HEK293 (cell line): ENCODE data around the gene DOCK4.

Source experiments
- CTCF ChIA-PET: fragments of 350-600 bp; formaldehyde crosslinking; extraction: SDS; loops from one replicate; lab custom pipeline; 2021; ENCODE audit warnings: antibody characterized with exemption; lab: Yijun Ruan, JAX
- POLR2A ChIA-PET: fragments of 300-600 bp; formaldehyde crosslinking; extraction: SDS; loops from one replicate; lab custom pipeline; 2020; ENCODE audit warnings: antibody characterized with exemption, inconsistent platforms; lab: Yijun Ruan, JAX
- H3K27ac ChIP-seq: fragments of 200-500 bp; sonication (Bioruptor generic); 2 replicates; pipeline ENCODE4 v1.5.1; 2014; ENCODE audit warnings: low read depth, low read length, control low read depth, inconsistent platforms; ENCODE audit errors: extremely low read depth
- H3K36me3 ChIP-seq, 2 experiments: fragments of 200-500 bp in 1 of 2; sonication (Bioruptor generic) in 1 of 2; 1 replicate in 1 of 2; 2 replicates in 1 of 2; pipeline ENCODE4 v1.5.1; 2014 to 2017; ENCODE audit warnings: inconsistent platforms in 2 of 2, low read length in 2 of 2; ENCODE audit not compliant: control insufficient read depth in 2 of 2, insufficient read depth in 1 of 2
- H3K4me1 ChIP-seq: fragments of 200-500 bp; sonication (Bioruptor generic); 2 replicates; pipeline ENCODE4 v1.5.1; 2014; ENCODE audit warnings: mild to moderate bottlenecking, low read length, inconsistent platforms; ENCODE audit not compliant: control insufficient read depth, insufficient read depth
- H3K4me3 ChIP-seq: 2 replicates; pipeline ENCODE4 v1.5.1; 2011; ENCODE audit warnings: low read depth, mild to moderate bottlenecking, control low read depth, low read length, moderate library complexity
- H3K9me3 ChIP-seq: fragments of 200-500 bp; sonication (Bioruptor generic); 2 replicates; pipeline ENCODE4 v1.5.1; 2014; ENCODE audit warnings: low read depth, low read length, inconsistent platforms; ENCODE audit not compliant: control insufficient read depth, insufficient read depth
- GLI2 ChIP-seq: fragments of 450-650 bp; formaldehyde crosslinking; IDR thresholded peaks from 2 replicates; pipeline ENCODE4; 2017; ENCODE audit warnings: missing biosample characterization, missing genetic modification characterization, low read depth, borderline replicate concordance
- KLF16 ChIP-seq: fragments of 450-650 bp; formaldehyde crosslinking; IDR thresholded peaks from 2 replicates; pipeline ENCODE4 v1.5.1; 2017; ENCODE audit warnings: missing biosample characterization, missing genetic modification characterization
- RBAK ChIP-seq: fragments of 450-650 bp; formaldehyde crosslinking; IDR thresholded peaks from 2 replicates; pipeline ENCODE4 v1.5.1; 2016; ENCODE audit warnings: missing biosample characterization, missing genetic modification characterization
- TCF7L2 ChIP-seq: IDR thresholded peaks from 2 replicates; pipeline ENCODE4 v1.6.1; 2011; ENCODE audit warnings: low read depth, mild to moderate bottlenecking, inconsistent platforms, low read length, moderate library complexity, borderline replicate concordance
- ZBTB49 ChIP-seq: fragments of 450-650 bp; formaldehyde crosslinking; IDR thresholded peaks from 2 replicates; pipeline ENCODE4 v1.5.1; 2016; ENCODE audit warnings: missing biosample characterization, missing genetic modification characterization, low read depth
- ZBTB8A ChIP-seq: fragments of 450-650 bp; formaldehyde crosslinking; IDR thresholded peaks from 2 replicates; pipeline ENCODE4 v1.5.1; 2016; ENCODE audit warnings: missing biosample characterization, missing genetic modification characterization
- ZEB2 ChIP-seq: fragments of 450-650 bp; formaldehyde crosslinking; IDR thresholded peaks from 2 replicates; pipeline ENCODE4 v1.5.1; 2016; ENCODE audit warnings: missing biosample characterization, missing genetic modification characterization
- ZNF112 ChIP-seq: fragments of 450-650 bp; formaldehyde crosslinking; IDR thresholded peaks from 2 replicates; pipeline ENCODE4 v1.5.0; 2017; ENCODE audit warnings: missing biosample characterization, missing genetic modification characterization
- ZNF132 ChIP-seq: fragments of 450-650 bp; formaldehyde crosslinking; IDR thresholded peaks from 2 replicates; pipeline ENCODE4 v1.5.1; 2017; ENCODE audit warnings: missing biosample characterization, missing genetic modification characterization, borderline replicate concordance
- ZNF280D ChIP-seq: fragments of 450-650 bp; formaldehyde crosslinking; IDR thresholded peaks from 2 replicates; pipeline ENCODE4 v1.5.1; 2016; ENCODE audit warnings: missing biosample characterization, missing genetic modification characterization
- ZNF335 ChIP-seq: fragments of 450-650 bp; formaldehyde crosslinking; conservative IDR thresholded peaks from 2 replicates; pipeline ENCODE4 v1.5.1; 2016; ENCODE audit warnings: missing biosample characterization, missing genetic modification characterization
- ZNF350 ChIP-seq: fragments of 450-650 bp; formaldehyde crosslinking; IDR thresholded peaks from 2 replicates; pipeline ENCODE4 v1.5.0; 2017; ENCODE audit warnings: missing biosample characterization, mild to moderate bottlenecking, missing genetic modification characterization
- ZNF398 ChIP-seq: fragments of 450-650 bp; formaldehyde crosslinking; IDR thresholded peaks from 2 replicates; pipeline ENCODE4 v1.5.1; 2017; ENCODE audit warnings: missing biosample characterization, missing genetic modification characterization
- ZNF423 ChIP-seq: fragments of 450-650 bp; formaldehyde crosslinking; IDR thresholded peaks from 2 replicates; pipeline ENCODE4 v1.5.1; 2016; ENCODE audit warnings: missing biosample characterization, missing genetic modification characterization
- ZNF433 ChIP-seq: fragments of 450-650 bp; formaldehyde crosslinking; IDR thresholded peaks from 2 replicates; pipeline ENCODE4 v1.5.1; 2016; ENCODE audit warnings: missing biosample characterization, missing genetic modification characterization, low read depth
- ZNF596 ChIP-seq: fragments of 450-650 bp; IDR thresholded peaks from 2 replicates; pipeline ENCODE4 v1.5.0; 2018; ENCODE audit warnings: missing biosample characterization, mild to moderate bottlenecking, missing genetic modification characterization, moderate library complexity
- ZNF768 ChIP-seq: fragments of 450-650 bp; formaldehyde crosslinking; IDR thresholded peaks from 2 replicates; pipeline ENCODE4 v1.5.1; 2018; ENCODE audit warnings: missing biosample characterization, mild to moderate bottlenecking, missing genetic modification characterization
- ZNF791 ChIP-seq: fragments of 450-650 bp; formaldehyde crosslinking; IDR thresholded peaks from 2 replicates; pipeline ENCODE4 v1.5.1; 2016; ENCODE audit warnings: missing biosample characterization, missing genetic modification characterization
- TF ChIP-seq, protein P1 (sequence below): fragments of 450-650 bp; formaldehyde crosslinking; conservative IDR thresholded peaks from 2 replicates; pipeline ENCODE4 v1.5.1; 2016; ENCODE audit warnings: low read depth, missing biosample characterization, missing genetic modification characterization
- TF ChIP-seq, protein P2 (sequence below): fragments of 450-650 bp; formaldehyde crosslinking; IDR thresholded peaks from 2 replicates; pipeline ENCODE4 v1.5.1; 2016; ENCODE audit warnings: missing biosample characterization, missing genetic modification characterization

The DOCK4 gene

DNA sequence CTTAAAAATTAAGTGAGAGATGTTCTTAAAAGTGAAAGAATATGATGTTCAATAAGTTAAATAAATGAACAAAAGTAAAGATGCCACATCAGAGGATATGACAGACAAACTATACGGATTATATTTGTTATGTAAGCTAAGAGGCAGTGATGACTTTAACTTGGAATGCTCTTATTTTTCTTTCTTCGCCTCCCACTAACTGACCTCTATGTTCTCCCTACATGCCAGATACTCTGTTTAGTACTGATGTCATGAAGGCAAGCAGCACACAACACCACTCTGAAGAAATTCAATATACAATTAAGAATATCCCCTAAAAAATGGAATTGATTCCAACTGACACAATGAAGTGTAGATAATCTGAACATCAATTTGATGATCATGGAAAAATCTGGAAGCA lies 223.4 kb downstream of the DOCK4 start:
- CTCF ChIA-PET: no interaction called here
- Histone ChIP-seq H3K27ac (no peak overlapping the region), H3K4me1 (no peaks in the 10 kb centered on the region), H3K9me3 (no peaks in the 10 kb centered on the region), H3K4me3 (no peak overlapping the region), H3K36me3 (peaks cover 0 to 3% of the 10 kb centered on the region in 2 experiments; a peak in 1 of 3 replicates)
- TF ChIP-seq KLF16: no peak
- TF ChIP-seq ZNF768 (tag by site-specific recombination): no peak
- TF ChIP-seq ZNF433 (tag by site-specific recombination): no peak
- TF ChIP-seq ZNF423: no peak
- TF ChIP-seq, protein P1, sequence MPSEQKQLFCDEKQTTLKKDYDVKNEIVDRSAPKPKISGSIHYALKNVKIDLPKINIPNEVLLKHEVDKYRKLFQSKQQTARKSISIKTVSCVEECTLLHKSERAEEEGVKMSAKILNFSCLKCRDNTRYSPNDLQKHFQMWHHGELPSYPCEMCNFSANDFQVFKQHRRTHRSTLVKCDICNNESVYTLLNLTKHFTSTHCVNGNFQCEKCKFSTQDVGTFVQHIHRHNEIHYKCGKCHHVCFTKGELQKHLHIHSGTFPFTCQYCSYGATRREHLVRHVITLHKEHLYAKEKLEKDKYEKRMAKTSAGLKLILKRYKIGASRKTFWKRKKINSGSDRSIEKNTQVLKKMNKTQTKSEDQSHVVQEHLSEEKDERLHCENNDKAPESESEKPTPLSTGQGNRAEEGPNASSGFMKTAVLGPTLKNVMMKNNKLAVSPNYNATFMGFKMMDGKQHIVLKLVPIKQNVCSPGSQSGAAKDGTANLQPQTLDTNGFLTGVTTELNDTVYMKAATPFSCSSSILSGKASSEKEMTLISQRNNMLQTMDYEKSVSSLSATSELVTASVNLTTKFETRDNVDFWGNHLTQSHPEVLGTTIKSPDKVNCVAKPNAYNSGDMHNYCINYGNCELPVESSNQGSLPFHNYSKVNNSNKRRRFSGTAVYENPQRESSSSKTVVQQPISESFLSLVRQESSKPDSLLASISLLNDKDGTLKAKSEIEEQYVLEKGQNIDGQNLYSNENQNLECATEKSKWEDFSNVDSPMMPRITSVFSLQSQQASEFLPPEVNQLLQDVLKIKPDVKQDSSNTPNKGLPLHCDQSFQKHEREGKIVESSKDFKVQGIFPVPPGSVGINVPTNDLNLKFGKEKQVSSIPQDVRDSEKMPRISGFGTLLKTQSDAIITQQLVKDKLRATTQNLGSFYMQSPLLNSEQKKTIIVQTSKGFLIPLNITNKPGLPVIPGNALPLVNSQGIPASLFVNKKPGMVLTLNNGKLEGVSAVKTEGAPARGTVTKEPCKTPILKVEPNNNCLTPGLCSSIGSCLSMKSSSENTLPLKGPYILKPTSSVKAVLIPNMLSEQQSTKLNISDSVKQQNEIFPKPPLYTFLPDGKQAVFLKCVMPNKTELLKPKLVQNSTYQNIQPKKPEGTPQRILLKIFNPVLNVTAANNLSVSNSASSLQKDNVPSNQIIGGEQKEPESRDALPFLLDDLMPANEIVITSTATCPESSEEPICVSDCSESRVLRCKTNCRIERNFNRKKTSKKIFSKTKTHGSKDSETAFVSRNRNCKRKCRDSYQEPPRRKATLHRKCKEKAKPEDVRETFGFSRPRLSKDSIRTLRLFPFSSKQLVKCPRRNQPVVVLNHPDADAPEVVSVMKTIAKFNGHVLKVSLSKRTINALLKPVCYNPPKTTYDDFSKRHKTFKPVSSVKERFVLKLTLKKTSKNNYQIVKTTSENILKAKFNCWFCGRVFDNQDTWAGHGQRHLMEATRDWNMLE (tag by site-specific recombination): no peak
- TF ChIP-seq ZEB2: no peak
- no peak for TF ChIP-seq ZNF791 (tag by site-specific recombination)
- TF ChIP-seq ZNF398 (tag by site-specific recombination): no peak
- TF ChIP-seq ZNF280D: no peak
- POLR2A ChIA-PET: no interaction called here

GRCh38 chr7:111982133-111982532 lies 224.1 kb downstream of the DOCK4 start:
- TF ChIP-seq ZNF112 (tag by site-specific recombination) (no peak), ZNF596 (no peak), ZNF335 (tag by site-specific recombination) (no peak), TCF7L2 (no peak), RBAK (tag by site-specific recombination) (no peak), ZNF350 (no peak), ZNF132 (tag by site-specific recombination) (no peak), ZBTB49 (no peak), GLI2 (no peak), ZBTB8A (tag by site-specific recombination) (no peak)
- TF ChIP-seq, protein P2, sequence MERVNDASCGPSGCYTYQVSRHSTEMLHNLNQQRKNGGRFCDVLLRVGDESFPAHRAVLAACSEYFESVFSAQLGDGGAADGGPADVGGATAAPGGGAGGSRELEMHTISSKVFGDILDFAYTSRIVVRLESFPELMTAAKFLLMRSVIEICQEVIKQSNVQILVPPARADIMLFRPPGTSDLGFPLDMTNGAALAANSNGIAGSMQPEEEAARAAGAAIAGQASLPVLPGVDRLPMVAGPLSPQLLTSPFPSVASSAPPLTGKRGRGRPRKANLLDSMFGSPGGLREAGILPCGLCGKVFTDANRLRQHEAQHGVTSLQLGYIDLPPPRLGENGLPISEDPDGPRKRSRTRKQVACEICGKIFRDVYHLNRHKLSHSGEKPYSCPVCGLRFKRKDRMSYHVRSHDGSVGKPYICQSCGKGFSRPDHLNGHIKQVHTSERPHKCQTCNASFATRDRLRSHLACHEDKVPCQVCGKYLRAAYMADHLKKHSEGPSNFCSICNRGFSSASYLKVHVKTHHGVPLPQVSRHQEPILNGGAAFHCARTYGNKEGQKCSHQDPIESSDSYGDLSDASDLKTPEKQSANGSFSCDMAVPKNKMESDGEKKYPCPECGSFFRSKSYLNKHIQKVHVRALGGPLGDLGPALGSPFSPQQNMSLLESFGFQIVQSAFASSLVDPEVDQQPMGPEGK: no peak
- TF ChIP-seq, all 188 proteins: peak for 0

More at GRCh38 chr7:111982133-111982532, 224.1 kb downstream of the DOCK4 start:
- CTCF ChIA-PET: no interaction called here
- no peaks in the 10 kb centered on the region for H3K4me1 ChIP-seq
- POLR2A ChIA-PET: no interaction called here
- H3K4me3 ChIP-seq: no peak overlapping the region
- H3K36me3 ChIP-seq: peaks cover 0 to 3% of the 10 kb centered on the region in 2 experiments; a peak in 1 of 3 replicates
- no peaks in the 10 kb centered on the region for H3K9me3 ChIP-seq
- H3K27ac ChIP-seq: no peak overlapping the region
